Small intestine (tissue), 16 donors: ENCODE results near the gene CACNA1F. TPM values are rescaled to one million over a fixed set of nuclear protein-coding genes. Genes with fewer than 3 reads are reported as not detected.

Source experiments
- DNase-seq, 2 donors: peaks; one replicate each; pipeline versions ENCODE4 v3.0.0 to v3.0.0-alpha.2; 2013
- FAIRE-seq: peaks from 2 replicates; lab custom pipeline; 2012; peaks lifted over from hg19 to GRCh38; lab: Jason Lieb, UNC
- H3K27ac ChIP-seq, 3 donors: one replicate each; pipeline ENCODE4 v1.5.1; 2013; ENCODE audit warnings: low read length in 2 of 3, mild to moderate bottlenecking in 2 of 3, control low read depth in 1 of 3, inconsistent platforms in 1 of 3, low read depth in 1 of 3, moderate library complexity in 1 of 3
- H3K27me3 ChIP-seq, 3 donors: one replicate each; pipeline ENCODE4 v1.6.1; 2013; ENCODE audit warnings: low read length in 3 of 3, inconsistent platforms in 1 of 3; ENCODE audit not compliant: control insufficient read depth in 3 of 3, insufficient read depth in 3 of 3
- H3K36me3 ChIP-seq, 3 donors: one replicate each; pipeline ENCODE4 v1.6.1; 2013; ENCODE audit warnings: low read length in 3 of 3, inconsistent platforms in 1 of 3, low read depth in 1 of 3, mild to moderate bottlenecking in 1 of 3, moderate library complexity in 1 of 3; ENCODE audit not compliant: control insufficient read depth in 3 of 3, insufficient read depth in 2 of 3
- H3K4me1 ChIP-seq, 3 donors: one replicate each; pipeline ENCODE4 v1.6.1; 2013; ENCODE audit warnings: low read length in 2 of 3, inconsistent platforms in 1 of 3, low read depth in 1 of 3, mild to moderate bottlenecking in 1 of 3, moderate library complexity in 1 of 3; ENCODE audit not compliant: control insufficient read depth in 3 of 3, insufficient read depth in 2 of 3
- H3K4me3 ChIP-seq, 3 donors: one replicate each; pipeline ENCODE4 v1.5.1; 2013; ENCODE audit warnings: low read length in 3 of 3, control low read depth in 1 of 3, inconsistent platforms in 1 of 3, low read depth in 1 of 3, mild to moderate bottlenecking in 1 of 3, moderate library complexity in 1 of 3
- H3K9me3 ChIP-seq, 2 donors: one replicate each; pipeline ENCODE4 v1.6.1; 2013; ENCODE audit warnings: low read depth in 1 of 2, low read length in 1 of 2; ENCODE audit not compliant: control insufficient read depth in 2 of 2, insufficient read depth in 1 of 2
- WGBS, 3 donors: extraction: QIAGEN DNeasy Blood & Tissue Kit; methylation state at CpG; one replicate each; pipeline ENCODE4 v1.1.7; 2013; 5-methylcytosine and 5-hydroxymethylcytosine counted together
- long read RNA-seq, 10 donors: transcript quantifications; one replicate each; lab custom pipeline, GENCODE V29; 2026
- polyA plus RNA-seq, 4 donors: library from polyadenylated mRNA; stranded (reverse) in 3 of 4; unstranded in 1 of 4; fragments of 200-250 nt in 3 of 4; fragments of 120-200 nt in 1 of 4; gene quantifications; one replicate each; pipeline versions ENCODE4 v1.2.1 to v1.2.3, GENCODE V29; 2013
- donor health status: healthy with polysubstance abuse.
- donor health status: control.
- donor health status: control.
- donor health status: Bipolar disorder and iron deficiency.
- donor health status: healthy.

The CACNA1F gene
- polyA plus RNA-seq: 1 to 10 TPM in 1 of 4 donors, under 1 TPM in 3; 0.22 to 1.7 (median 0.31) TPM
- long read RNA-seq, donor 1: 0 reads
- long read RNA-seq, donor 2: 0 reads
- long read RNA-seq, donor 3: 0 reads
- long read RNA-seq, donor 4: 0 reads
- long read RNA-seq, donor 5: 0 reads
- long read RNA-seq, donor 6: 0 reads
- long read RNA-seq, donor 7: 0 reads
- long read RNA-seq, donor 8: 0 reads
- long read RNA-seq, donor 9: 0 reads
- long read RNA-seq, donor 10: 0 reads

DNA sequence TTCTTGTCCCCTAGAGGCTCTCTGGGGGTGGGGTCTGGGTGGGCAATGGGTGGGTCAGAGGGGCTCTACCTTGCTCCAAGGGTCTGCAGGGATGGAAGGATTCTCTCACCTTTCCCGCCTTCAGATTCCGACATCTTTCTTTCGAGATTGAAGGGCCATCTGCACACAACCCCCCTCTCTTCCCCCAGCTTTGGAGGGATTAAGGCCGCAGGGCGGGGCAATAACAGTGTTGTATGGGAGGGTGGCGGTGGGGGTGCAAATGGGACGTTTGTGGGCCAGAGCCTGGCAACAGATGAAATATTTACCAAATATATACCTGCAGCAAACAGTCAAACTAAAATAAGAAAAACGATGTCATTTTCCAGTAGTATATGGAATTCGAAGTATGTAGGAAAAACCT lies at the start of gene CACNA1F:
TSS of gene CACNA1F (minus strand) at position 165 of the 400 bp plus-strand sequence. CDS start at position 134, 31 bp downstream.
- Histone ChIP-seq H3K27ac (no peak within 1 kb of the TSS), H3K4me3 (no peak within 1 kb of the TSS), H3K4me1 (no peaks in the 10 kb centered on the region), H3K27me3 (peaks cover 0 to 4% (median 0%) of the 10 kb centered on the region in 3 donors), H3K36me3 (no peaks in the 10 kb centered on the region), H3K9me3 (no peaks in the 10 kb centered on the region)
- DNase-seq: no peak
- no peak for FAIRE-seq
- WGBS, 3 donors: 74 to 85% (median 75%) methylated on average over 8 to 9 of the region's 9 CpGs

GRCh38 chrX:49282647-49283011 lies 49.5 kb upstream of the CACNA1F start:
- no peak for FAIRE-seq
- no peaks in the 10 kb centered on the region for H3K27me3 ChIP-seq
- no peak overlapping the region for H3K27ac ChIP-seq
- WGBS, 3 donors: 31 to 41% (median 33%) methylated on average over 11 of the region's 11 CpGs
- H3K4me3 ChIP-seq: no peak overlapping the region
- no peaks in the 10 kb centered on the region for H3K9me3 ChIP-seq
- H3K4me1 ChIP-seq: no peaks in the 10 kb centered on the region
- DNase-seq: peak in 1 of 2 donors; percentile 14
- H3K36me3 ChIP-seq: peaks cover 0 to 3% (median 0%) of the 10 kb centered on the region in 3 donors

GRCh38 chrX:49278081-49278480 lies 44.9 kb upstream of the CACNA1F start:
- peaks cover 0 to 2% (median 0%) of the 10 kb centered on the region in 3 donors for H3K4me1 ChIP-seq
- H3K27me3 ChIP-seq: no peaks in the 10 kb centered on the region
- H3K4me3 ChIP-seq: no peak overlapping the region
- no peak overlapping the region for H3K27ac ChIP-seq
- DNase-seq: no peak
- H3K36me3 ChIP-seq: no peaks in the 10 kb centered on the region
- no peak for FAIRE-seq
- 84 to 93% (median 85%) methylated on average over 3 of the region's 3 CpGs for WGBS, 3 donors
- no peaks in the 10 kb centered on the region for H3K9me3 ChIP-seq

- FAIRE-seq: no peak
- DNase-seq: no peak
- no peaks in the 10 kb centered on the region for H3K27me3 ChIP-seq
- no peak overlapping the region for H3K27ac ChIP-seq
- WGBS, 3 donors: 61 to 69% (median 67%) methylated on average over 3 of the region's 3 CpGs
- no peaks in the 10 kb centered on the region for H3K36me3 ChIP-seq
- peaks cover 0 to 2% (median 0%) of the 10 kb centered on the region in 3 donors for H3K4me1 ChIP-seq
- H3K9me3 ChIP-seq: no peaks in the 10 kb centered on the region
- no peak overlapping the region for H3K4me3 ChIP-seq
Observed at GRCh38 chrX:49277535-49277830, 44.3 kb upstream of the CACNA1F start.

GRCh38 chrX:49276671-49277534 lies 43.8 kb upstream of the CACNA1F start:
- no peak overlapping the region for H3K27ac ChIP-seq
- WGBS, 3 donors: 65 to 77% (median 67%) methylated on average over 17 to 19 of the region's 19 CpGs
- no peak for FAIRE-seq

DNA sequence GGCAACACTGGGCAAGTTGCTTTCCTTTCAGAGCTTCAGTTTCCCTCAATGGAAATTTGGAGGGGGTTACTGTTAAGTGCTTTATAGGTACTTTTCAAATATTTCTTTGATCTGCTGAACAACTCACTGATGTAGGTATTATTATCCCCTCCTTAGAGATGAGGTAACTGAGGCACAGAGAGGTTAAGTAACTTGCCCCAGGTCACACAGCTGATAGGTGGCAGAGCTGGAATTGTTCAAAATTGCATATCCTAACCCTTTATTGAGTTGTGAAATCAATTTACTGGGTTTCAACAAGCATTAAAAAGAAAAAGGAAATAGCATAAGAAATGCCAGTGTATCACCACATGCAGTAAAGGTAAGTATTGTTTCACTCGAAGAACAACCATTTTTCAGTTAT lies 43.1 kb upstream of the CACNA1F start:
- FAIRE-seq: no peak
- peaks cover 0 to 2% (median 0%) of the 10 kb centered on the region in 3 donors for H3K4me1 ChIP-seq
- no peaks in the 10 kb centered on the region for H3K9me3 ChIP-seq
- WGBS, 3 donors: 44 to 64% (median 60%) methylated on average over 1 of the region's 1 CpG
- no peaks in the 10 kb centered on the region for H3K27me3 ChIP-seq
- no peak for DNase-seq
- no peaks in the 10 kb centered on the region for H3K36me3 ChIP-seq
- no peak overlapping the region for H3K27ac ChIP-seq
- no peak overlapping the region for H3K4me3 ChIP-seq

More at GRCh38 chrX:49276671-49277534, 43.8 kb upstream of the CACNA1F start:
- H3K4me3 ChIP-seq: no peak overlapping the region
- no peaks in the 10 kb centered on the region for H3K36me3 ChIP-seq
- no peaks in the 10 kb centered on the region for H3K9me3 ChIP-seq
- DNase-seq: no peak
- H3K4me1 ChIP-seq: peaks cover 0 to 2% (median 0%) of the 10 kb centered on the region in 3 donors
- no peaks in the 10 kb centered on the region for H3K27me3 ChIP-seq

DNA sequence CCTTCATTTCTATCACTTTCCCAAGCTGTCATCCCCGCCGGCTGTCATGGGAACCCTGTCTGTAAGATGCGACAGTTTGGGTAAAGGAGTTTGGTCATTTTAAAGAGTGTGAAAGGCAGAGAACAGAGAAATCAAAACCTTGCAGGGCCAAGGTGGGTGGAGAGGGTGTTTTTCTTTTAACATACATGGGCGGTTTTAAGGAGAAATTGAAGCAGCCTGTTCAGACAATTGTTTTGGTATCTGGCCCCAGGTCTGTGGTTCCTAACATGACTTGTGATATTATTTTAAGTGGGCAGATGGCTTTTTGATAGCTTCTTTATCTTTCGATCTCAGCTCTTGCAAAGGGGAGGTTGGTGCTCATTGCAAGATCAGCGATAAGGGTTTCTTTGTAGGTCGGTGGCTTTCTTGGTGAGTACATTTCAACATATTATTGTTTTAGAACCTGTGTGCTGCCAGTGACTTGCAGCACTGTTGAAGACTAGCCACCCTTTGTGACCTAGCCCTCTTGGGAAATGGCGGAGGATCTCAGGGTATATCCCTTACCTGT lies 40.1 kb upstream of the CACNA1F start:
- FAIRE-seq (no peak), DNase-seq (peak in 1 of 2 donors; percentile 45)
- Histone ChIP-seq H3K36me3 (peaks cover 0 to 4% (median 0%) of the 10 kb centered on the region in 3 donors), H3K4me3 (no peak overlapping the region), H3K9me3 (no peaks in the 10 kb centered on the region), H3K27me3 (no peaks in the 10 kb centered on the region), H3K27ac (no peak overlapping the region), H3K4me1 (peaks cover 0 to 5% (median 5%) of the 10 kb centered on the region in 3 donors)
- WGBS, 3 donors: 74 to 87% (median 78%) methylated on average over 8 of the region's 8 CpGs

- H3K36me3 ChIP-seq: peaks cover 0 to 4% (median 0%) of the 10 kb centered on the region in 3 donors
- WGBS, 3 donors: 49 to 57% (median 51%) methylated on average over 6 of the region's 6 CpGs
- no peaks in the 10 kb centered on the region for H3K27me3 ChIP-seq
- no peak overlapping the region for H3K27ac ChIP-seq
- H3K4me1 ChIP-seq: peaks cover 0 to 5% (median 5%) of the 10 kb centered on the region in 3 donors
- DNase-seq (no peak), FAIRE-seq (no peak)
- no peaks in the 10 kb centered on the region for H3K9me3 ChIP-seq
- no peak overlapping the region for H3K4me3 ChIP-seq
Observed at GRCh38 chrX:49272421-49272820, 39.3 kb upstream of the CACNA1F start.
